ENCODE results near the gene FHIT. TPM values are rescaled to one million over a fixed set of nuclear protein-coding genes. Genes with fewer than 3 reads are reported as not detected.

FHIT gene
- total and polyA plus RNA-seq, 7 donors = 2.4 to 10.2 (median 6.1) TPM

DNA sequence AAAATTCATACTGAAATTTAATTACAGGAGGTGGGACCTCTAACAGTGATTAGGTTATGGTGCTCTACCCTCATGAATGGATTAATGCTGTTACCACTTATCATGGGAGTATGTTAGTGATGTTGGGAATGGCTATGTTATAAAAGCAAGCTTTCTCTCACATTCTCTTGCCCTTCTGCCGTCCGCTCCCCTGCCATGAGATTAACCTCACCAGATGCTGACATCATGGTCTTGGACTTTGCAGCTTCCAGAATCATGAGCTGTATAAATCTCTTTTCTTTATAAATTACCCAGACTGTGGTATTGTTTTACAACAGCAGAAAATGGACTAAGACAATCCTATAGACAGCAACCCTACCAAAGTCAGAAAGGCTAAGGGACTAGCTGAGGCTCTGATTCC is 884.8 kb downstream of the FHIT start:
- DNase-seq = no peak
- H3K4me1 ChIP-seq = no peaks in the 10 kb centered on the region
- H3K4me3 ChIP-seq = no peak overlapping the region
- intact Hi-C loops (cut with DNase I) = no loop called here
- H3K27me3 ChIP-seq = no peaks in the 10 kb centered on the region
- H3K36me3 ChIP-seq = peaks cover 0 to 3% (median 0%) of the 10 kb centered on the region in 4 donors
- TF ChIP-seq POLR2AphosphoS5 (IDR thresholded peaks at IDR 0.05) (no peak), EP300 (IDR thresholded peaks at IDR 0.05) (no peak), POLR2A (IDR thresholded peaks at IDR 0.05) (no peak)
- TF ChIP-seq, protein P1, sequence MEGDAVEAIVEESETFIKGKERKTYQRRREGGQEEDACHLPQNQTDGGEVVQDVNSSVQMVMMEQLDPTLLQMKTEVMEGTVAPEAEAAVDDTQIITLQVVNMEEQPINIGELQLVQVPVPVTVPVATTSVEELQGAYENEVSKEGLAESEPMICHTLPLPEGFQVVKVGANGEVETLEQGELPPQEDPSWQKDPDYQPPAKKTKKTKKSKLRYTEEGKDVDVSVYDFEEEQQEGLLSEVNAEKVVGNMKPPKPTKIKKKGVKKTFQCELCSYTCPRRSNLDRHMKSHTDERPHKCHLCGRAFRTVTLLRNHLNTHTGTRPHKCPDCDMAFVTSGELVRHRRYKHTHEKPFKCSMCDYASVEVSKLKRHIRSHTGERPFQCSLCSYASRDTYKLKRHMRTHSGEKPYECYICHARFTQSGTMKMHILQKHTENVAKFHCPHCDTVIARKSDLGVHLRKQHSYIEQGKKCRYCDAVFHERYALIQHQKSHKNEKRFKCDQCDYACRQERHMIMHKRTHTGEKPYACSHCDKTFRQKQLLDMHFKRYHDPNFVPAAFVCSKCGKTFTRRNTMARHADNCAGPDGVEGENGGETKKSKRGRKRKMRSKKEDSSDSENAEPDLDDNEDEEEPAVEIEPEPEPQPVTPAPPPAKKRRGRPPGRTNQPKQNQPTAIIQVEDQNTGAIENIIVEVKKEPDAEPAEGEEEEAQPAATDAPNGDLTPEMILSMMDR (IDR thresholded peaks at IDR 0.05) = no peak
- no peaks in the 10 kb centered on the region for H3K9me3 ChIP-seq
- WGBS, 2 donors = 89 to 91% methylated on average over 2 of the region's 2 CpGs
- no peak overlapping the region for H3K27ac ChIP-seq

DNA sequence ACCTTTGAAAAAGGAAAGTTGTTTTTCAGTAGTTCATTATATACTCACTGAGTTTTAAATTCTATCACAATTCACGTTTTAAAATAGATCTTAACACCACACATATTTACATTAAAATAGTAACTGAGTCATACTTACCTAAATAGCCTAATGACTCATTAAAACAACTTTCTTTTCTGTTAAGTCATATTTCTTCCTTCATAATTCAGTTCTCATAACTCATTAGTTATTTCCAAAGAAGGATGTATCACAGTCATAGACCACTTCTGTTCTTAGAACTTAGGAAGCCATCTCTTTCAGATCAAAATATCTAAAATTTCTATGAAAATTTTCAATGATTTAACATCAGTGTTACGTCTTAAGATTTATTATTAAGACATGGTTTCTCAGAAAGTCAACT is 885.9 kb downstream of the FHIT start:
- Histone ChIP-seq H3K4me3 (no peak overlapping the region), H3K4me1 (no peaks in the 10 kb centered on the region), H3K9me3 (no peaks in the 10 kb centered on the region), H3K27me3 (no peaks in the 10 kb centered on the region), H3K27ac (no peak overlapping the region), H3K36me3 (peaks cover 0 to 3% (median 0%) of the 10 kb centered on the region in 4 donors)
- intact Hi-C loops (cut with DNase I) = no loop called here
- TF ChIP-seq, protein P1 (IDR thresholded peaks at IDR 0.05) = no peak
- no peak for TF ChIP-seq EP300 (IDR thresholded peaks at IDR 0.05)
- no peak for TF ChIP-seq POLR2AphosphoS5 (IDR thresholded peaks at IDR 0.05)
- TF ChIP-seq POLR2A (IDR thresholded peaks at IDR 0.05) = no peak
- 0 to 46% methylated on average over 2 of the region's 2 CpGs for WGBS, 2 donors
- no peak for DNase-seq

DNA sequence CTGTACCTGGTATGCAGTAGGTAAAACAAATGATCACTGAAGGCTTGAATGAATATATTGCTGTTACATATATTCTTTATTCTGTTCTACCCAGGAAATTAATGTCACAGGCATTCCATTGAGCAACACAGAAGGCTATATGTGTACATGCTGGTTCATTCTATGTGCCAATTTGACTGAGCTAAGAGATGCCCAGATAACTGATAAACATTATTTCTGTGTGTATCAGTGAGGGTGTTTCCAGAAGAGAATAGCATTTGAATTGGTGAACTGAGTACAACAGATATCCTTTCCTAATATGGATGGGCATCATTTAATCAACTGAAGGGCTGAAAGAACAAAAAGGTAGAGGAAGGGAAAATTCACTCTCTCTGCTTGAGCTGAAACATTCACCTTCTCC is 886.8 kb downstream of the FHIT start:
- no peaks in the 10 kb centered on the region for H3K4me1 ChIP-seq
- no peak for TF ChIP-seq POLR2AphosphoS5 (IDR thresholded peaks at IDR 0.05)
- no peak for TF ChIP-seq EP300 (IDR thresholded peaks at IDR 0.05)
- no peak for TF ChIP-seq POLR2A (IDR thresholded peaks at IDR 0.05)
- TF ChIP-seq, protein P1 (IDR thresholded peaks at IDR 0.05) = no peak
- no peak overlapping the region for H3K4me3 ChIP-seq
- DNase-seq = no peak
- no peaks in the 10 kb centered on the region for H3K9me3 ChIP-seq
- intact Hi-C loops (cut with DNase I) = no loop called here
- H3K27me3 ChIP-seq = no peaks in the 10 kb centered on the region
- no peak overlapping the region for H3K27ac ChIP-seq
- H3K36me3 ChIP-seq = peaks cover 0 to 3% (median 0%) of the 10 kb centered on the region in 4 donors

DNA sequence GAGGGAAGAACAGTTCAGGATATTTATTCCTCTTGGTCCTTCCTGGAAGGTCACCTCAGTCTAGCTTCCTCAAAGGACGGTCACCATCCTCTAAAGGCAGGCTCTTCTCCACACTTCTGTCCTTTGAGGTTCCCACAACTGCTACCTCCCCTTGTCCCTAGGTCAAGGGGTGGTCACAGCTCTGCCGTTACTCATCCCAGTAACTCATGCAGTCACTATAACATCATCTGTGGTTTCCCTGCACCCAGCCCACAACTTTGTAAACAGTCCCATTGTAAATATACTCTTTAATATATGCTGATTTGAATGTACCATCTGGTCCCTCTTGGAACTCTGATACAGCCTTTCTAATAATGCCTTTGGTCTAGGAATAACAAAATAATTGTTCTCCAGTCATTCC is 887.4 kb downstream of the FHIT start:
- DNase-seq = no peak
- H3K27me3 ChIP-seq = no peaks in the 10 kb centered on the region
- H3K9me3 ChIP-seq = no peaks in the 10 kb centered on the region
- no peak overlapping the region for H3K27ac ChIP-seq
- intact Hi-C loops (cut with DNase I) = no loop called here
- TF ChIP-seq, protein P1 (IDR thresholded peaks at IDR 0.05) = no peak
- TF ChIP-seq POLR2A (IDR thresholded peaks at IDR 0.05) (no peak), POLR2AphosphoS5 (IDR thresholded peaks at IDR 0.05) (no peak), EP300 (IDR thresholded peaks at IDR 0.05) (no peak)
- no peaks in the 10 kb centered on the region for H3K36me3 ChIP-seq
- WGBS, 2 donors = 81 to 82% methylated on average over 2 of the region's 2 CpGs
- no peak overlapping the region for H3K4me3 ChIP-seq
- H3K4me1 ChIP-seq = no peaks in the 10 kb centered on the region

DNA sequence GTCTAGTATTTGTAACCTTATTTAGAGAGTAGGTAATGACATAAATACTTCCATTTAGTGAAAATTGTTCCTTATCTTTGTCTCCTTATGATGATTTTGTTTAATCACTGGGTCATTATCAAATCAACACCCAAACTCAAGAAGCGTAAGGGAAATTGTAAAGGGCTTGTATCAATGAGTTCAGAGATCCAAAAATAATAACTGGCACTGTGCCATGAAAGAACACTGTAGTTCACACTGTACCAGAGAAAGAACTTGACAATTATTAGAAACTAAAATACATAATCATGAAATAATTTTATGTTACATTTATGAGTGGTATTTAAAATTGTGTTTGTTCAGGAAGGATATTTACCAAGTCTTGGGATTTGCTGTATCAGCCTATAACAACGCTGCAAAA is 895.4 kb downstream of the FHIT start:
- Histone ChIP-seq H3K4me3 (no peak overlapping the region), H3K9me3 (no peaks in the 10 kb centered on the region), H3K27me3 (no peaks in the 10 kb centered on the region), H3K36me3 (no peaks in the 10 kb centered on the region), H3K4me1 (no peaks in the 10 kb centered on the region), H3K27ac (no peak overlapping the region)
- TF ChIP-seq EP300 (IDR thresholded peaks at IDR 0.05) = no peak
- TF ChIP-seq POLR2AphosphoS5 (IDR thresholded peaks at IDR 0.05) = no peak
- TF ChIP-seq POLR2A (IDR thresholded peaks at IDR 0.05) = no peak
- TF ChIP-seq, protein P1 (IDR thresholded peaks at IDR 0.05) = no peak
- no peak for DNase-seq
- intact Hi-C loops (cut with DNase I) = no loop called here
- 48 to 73% methylated on average over 2 of the region's 2 CpGs for WGBS, 2 donors
